ENCODE results near the gene SHTN1.

SHTN1 gene

DNA sequence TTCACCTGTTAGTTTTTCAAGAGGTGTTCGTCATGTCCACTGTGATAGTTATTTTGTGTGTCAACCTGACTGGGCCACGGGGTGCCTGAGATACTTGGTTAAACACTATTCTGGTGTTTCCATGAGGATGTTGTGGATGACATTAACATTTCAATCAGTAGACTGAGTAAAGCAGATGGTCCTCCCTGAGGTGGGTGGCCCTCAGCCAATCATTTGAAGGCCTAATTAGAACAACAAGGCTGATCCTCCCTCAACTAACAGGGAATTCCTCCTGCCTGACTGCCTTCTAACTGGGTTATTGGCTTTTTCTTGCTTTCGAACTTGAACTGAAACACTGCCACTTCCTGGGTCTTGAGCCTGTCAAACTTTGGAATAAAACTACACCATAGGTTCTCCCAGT, 79.9 kb downstream of the SHTN1 start:
- DNase-seq (ENCODE audit: insufficient read length, low spot score), result no peak
- FAIRE-seq, result no peak
- TF ChIP-seq CTCF (IDR thresholded peaks at IDR 0.05; ENCODE audit: insufficient read depth, missing control alignments), result no peak

- TF ChIP-seq CTCF (IDR thresholded peaks at IDR 0.05; ENCODE audit: insufficient read depth, missing control alignments), result no peak
- DNase-seq (ENCODE audit: insufficient read length, low spot score) (no peak), FAIRE-seq (no peak)
Observed at GRCh38 chr10:116919706-116920105, 85.3 kb downstream of the SHTN1 start.

DNA sequence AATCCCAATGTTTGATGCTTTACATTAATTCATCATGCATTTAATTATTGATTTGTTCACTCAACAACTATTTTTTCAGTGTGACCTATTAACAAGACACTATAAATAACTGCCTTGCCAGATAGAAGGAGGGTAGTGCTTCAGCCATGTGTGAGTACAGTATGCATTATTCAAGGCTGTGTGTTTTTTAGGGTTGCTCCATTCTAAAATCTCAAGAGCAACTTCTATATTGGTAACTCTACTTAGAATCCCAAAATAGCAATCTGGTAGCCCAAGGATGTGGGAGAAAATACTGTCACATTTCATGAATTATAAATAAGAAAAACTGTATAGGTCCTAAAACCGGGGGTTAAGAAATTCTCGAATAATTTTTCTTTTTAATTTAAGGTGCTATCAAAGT, 85.8 kb downstream of the SHTN1 start:
- no peak for TF ChIP-seq CTCF (IDR thresholded peaks at IDR 0.05; ENCODE audit: insufficient read depth, missing control alignments)
- FAIRE-seq, result no peak
- DNase-seq (ENCODE audit: insufficient read length, low spot score), result no peak

GRCh38 chr10:116918583-116918982, 86.4 kb downstream of the SHTN1 start:
- no peak for TF ChIP-seq CTCF (IDR thresholded peaks at IDR 0.05; ENCODE audit: insufficient read depth, missing control alignments)
- no peak for FAIRE-seq
- no peak for DNase-seq (ENCODE audit: insufficient read length, low spot score)

DNA sequence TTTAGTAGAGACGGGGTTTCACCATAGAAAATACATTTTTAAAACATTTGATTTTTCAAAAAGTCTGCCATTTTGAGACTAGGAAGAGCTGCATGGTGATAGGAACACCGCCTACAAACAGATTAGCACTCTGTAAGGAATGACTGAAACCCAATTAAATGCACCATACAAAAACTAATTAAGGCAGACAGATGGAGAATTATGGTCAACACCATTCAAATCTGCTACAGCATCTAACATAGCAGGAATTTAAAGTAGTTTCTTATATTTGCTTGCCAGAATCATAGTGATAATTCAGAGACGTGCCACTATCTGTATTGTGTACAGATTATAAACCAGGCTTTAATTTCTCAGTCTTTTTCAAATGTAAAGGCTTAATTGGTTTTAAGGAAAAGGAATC, 87.5 kb downstream of the SHTN1 start:
- DNase-seq (ENCODE audit: insufficient read length, low spot score), result no peak
- no peak for FAIRE-seq
- TF ChIP-seq CTCF (IDR thresholded peaks at IDR 0.05; ENCODE audit: insufficient read depth, missing control alignments), result no peak

- DNase-seq (ENCODE audit: insufficient read length, low spot score), result no peak
- no peak for FAIRE-seq
- no peak for TF ChIP-seq CTCF (IDR thresholded peaks at IDR 0.05; ENCODE audit: insufficient read depth, missing control alignments)
Observed at GRCh38 chr10:116915340-116915739, 89.6 kb downstream of the SHTN1 start.

- no peak for DNase-seq (ENCODE audit: insufficient read length, low spot score)
- no peak for TF ChIP-seq CTCF (IDR thresholded peaks at IDR 0.05; ENCODE audit: insufficient read depth, missing control alignments)
- FAIRE-seq, result no peak
Observed at GRCh38 chr10:116913695-116914094, 91.3 kb downstream of the SHTN1 start.
